ENCODE data around the gene CLSTN3.

DNA sequence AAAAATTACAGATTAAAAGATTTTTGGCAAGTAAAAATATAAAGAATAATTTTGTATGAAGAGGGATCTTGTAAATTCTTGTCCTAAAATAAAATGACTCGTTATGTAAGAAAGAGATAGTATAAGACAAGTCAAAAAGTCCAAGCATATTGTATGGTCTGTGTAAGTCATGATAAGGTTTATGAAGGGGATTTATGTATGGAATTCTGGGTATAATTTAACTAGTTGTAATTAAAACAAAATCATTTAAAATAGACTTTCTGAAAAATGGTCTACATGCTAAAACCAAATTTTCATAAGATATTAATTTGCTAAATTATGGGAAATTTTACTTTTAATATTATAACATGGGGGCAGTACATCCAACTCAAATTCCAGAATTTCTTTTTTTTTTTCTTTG lies 41.7 kb downstream of the CLSTN3 start:
- TF ChIP-seq, protein P1, sequence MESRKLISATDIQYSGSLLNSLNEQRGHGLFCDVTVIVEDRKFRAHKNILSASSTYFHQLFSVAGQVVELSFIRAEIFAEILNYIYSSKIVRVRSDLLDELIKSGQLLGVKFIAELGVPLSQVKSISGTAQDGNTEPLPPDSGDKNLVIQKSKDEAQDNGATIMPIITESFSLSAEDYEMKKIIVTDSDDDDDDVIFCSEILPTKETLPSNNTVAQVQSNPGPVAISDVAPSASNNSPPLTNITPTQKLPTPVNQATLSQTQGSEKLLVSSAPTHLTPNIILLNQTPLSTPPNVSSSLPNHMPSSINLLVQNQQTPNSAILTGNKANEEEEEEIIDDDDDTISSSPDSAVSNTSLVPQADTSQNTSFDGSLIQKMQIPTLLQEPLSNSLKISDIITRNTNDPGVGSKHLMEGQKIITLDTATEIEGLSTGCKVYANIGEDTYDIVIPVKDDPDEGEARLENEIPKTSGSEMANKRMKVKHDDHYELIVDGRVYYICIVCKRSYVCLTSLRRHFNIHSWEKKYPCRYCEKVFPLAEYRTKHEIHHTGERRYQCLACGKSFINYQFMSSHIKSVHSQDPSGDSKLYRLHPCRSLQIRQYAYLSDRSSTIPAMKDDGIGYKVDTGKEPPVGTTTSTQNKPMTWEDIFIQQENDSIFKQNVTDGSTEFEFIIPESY (CRISPR knock-in tag; IDR thresholded peaks at IDR 0.05): no peak
- TF ChIP-seq, protein P2, sequence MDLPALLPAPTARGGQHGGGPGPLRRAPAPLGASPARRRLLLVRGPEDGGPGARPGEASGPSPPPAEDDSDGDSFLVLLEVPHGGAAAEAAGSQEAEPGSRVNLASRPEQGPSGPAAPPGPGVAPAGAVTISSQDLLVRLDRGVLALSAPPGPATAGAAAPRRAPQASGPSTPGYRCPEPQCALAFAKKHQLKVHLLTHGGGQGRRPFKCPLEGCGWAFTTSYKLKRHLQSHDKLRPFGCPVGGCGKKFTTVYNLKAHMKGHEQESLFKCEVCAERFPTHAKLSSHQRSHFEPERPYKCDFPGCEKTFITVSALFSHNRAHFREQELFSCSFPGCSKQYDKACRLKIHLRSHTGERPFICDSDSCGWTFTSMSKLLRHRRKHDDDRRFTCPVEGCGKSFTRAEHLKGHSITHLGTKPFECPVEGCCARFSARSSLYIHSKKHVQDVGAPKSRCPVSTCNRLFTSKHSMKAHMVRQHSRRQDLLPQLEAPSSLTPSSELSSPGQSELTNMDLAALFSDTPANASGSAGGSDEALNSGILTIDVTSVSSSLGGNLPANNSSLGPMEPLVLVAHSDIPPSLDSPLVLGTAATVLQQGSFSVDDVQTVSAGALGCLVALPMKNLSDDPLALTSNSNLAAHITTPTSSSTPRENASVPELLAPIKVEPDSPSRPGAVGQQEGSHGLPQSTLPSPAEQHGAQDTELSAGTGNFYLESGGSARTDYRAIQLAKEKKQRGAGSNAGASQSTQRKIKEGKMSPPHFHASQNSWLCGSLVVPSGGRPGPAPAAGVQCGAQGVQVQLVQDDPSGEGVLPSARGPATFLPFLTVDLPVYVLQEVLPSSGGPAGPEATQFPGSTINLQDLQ (CRISPR knock-in tag; IDR thresholded peaks at IDR 0.05): no peak
- no peak for TF ChIP-seq POLR2AphosphoS2 (IDR thresholded peaks at IDR 0.05; ENCODE audit: low read depth, low read length)
- TF ChIP-seq, protein P3, sequence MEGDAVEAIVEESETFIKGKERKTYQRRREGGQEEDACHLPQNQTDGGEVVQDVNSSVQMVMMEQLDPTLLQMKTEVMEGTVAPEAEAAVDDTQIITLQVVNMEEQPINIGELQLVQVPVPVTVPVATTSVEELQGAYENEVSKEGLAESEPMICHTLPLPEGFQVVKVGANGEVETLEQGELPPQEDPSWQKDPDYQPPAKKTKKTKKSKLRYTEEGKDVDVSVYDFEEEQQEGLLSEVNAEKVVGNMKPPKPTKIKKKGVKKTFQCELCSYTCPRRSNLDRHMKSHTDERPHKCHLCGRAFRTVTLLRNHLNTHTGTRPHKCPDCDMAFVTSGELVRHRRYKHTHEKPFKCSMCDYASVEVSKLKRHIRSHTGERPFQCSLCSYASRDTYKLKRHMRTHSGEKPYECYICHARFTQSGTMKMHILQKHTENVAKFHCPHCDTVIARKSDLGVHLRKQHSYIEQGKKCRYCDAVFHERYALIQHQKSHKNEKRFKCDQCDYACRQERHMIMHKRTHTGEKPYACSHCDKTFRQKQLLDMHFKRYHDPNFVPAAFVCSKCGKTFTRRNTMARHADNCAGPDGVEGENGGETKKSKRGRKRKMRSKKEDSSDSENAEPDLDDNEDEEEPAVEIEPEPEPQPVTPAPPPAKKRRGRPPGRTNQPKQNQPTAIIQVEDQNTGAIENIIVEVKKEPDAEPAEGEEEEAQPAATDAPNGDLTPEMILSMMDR (CRISPR knock-in tag; IDR thresholded peaks at IDR 0.05): no peak
- TF ChIP-seq ZZZ3 (CRISPR knock-in tag; IDR thresholded peaks at IDR 0.05; ENCODE audit: borderline replicate concordance): no peak

All from HepG2 (cell line).